ENCODE results near the gene SYCN.

Gene SYCN

DNA sequence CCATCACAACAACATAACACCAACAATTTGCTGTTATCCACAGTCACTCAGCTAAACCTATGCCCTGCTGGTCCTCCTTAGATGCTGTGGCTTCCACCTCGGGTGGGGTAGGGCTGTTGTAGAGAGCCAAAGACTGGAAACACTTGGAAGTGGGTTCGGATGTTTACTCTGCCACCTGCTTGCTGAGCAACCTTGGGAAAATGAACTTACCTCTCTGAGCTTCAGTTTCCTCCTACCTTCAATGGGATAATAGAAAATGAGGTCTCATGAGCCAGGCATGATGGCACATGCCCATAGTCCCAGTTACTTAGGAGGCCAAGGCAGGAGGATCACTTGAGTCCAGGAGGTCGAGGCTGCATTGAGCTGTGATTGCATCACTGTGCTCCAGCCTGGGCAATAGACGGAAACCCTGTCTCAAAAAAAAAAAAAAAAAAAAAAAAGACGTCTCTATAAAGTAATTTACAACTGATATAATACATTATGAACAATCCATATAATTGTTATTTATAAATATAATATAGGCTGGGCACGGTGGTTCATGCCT, 3.3 kb upstream of the SYCN start:
- no peak overlapping the region for H3K4me3 ChIP-seq (replicated peaks; ENCODE audit: low read depth, low read length)
- TF ChIP-seq, protein P1, sequence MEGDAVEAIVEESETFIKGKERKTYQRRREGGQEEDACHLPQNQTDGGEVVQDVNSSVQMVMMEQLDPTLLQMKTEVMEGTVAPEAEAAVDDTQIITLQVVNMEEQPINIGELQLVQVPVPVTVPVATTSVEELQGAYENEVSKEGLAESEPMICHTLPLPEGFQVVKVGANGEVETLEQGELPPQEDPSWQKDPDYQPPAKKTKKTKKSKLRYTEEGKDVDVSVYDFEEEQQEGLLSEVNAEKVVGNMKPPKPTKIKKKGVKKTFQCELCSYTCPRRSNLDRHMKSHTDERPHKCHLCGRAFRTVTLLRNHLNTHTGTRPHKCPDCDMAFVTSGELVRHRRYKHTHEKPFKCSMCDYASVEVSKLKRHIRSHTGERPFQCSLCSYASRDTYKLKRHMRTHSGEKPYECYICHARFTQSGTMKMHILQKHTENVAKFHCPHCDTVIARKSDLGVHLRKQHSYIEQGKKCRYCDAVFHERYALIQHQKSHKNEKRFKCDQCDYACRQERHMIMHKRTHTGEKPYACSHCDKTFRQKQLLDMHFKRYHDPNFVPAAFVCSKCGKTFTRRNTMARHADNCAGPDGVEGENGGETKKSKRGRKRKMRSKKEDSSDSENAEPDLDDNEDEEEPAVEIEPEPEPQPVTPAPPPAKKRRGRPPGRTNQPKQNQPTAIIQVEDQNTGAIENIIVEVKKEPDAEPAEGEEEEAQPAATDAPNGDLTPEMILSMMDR (IDR thresholded peaks at IDR 0.05; ENCODE audit: low read length, missing control alignments), result no peak
- no peak for DNase-seq (ENCODE audit: low read depth)

DNA sequence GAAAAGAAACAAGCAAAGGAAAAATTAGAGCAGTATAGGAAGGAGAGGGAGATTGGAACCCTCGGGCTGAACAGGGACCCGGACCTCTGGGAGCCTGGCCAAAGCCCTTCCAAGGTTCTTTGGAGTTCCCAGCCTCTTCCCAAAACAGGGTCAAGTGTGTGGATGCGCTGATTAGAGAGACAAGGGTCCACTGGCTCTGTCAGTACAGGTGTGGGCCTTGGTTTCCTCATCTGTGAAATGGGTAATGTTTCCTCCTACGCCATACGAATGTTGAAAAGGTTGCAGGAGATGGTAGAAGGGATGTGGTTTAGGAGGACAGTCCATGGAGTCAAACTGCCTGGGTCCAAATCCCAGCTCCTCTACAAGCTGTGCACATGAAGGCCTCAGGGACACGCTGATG, 2.1 kb upstream of the SYCN start:
- no peak overlapping the region for H3K4me3 ChIP-seq (replicated peaks; ENCODE audit: low read depth, low read length)
- DNase-seq (ENCODE audit: low read depth), result no peak
- TF ChIP-seq, protein P1 (IDR thresholded peaks at IDR 0.05; ENCODE audit: low read length, missing control alignments), result no peak

DNA sequence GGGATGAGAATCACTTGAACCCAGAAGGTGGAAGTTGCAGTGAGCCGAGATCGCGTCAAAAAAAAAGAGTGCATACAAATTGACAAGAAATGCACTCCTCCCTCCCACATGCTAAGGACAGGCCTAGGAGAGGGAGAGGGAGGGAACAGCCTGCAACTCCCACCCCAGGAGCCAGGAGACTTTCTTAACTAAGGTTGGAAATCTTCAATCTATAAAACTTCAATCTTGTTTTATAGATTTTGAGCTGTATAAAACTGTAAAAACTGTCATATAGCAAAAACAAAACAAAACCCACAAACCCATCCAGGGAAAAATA, 1.3 kb upstream of the SYCN start:
- DNase-seq (ENCODE audit: low read depth), result no peak
- TF ChIP-seq, protein P1 (IDR thresholded peaks at IDR 0.05; ENCODE audit: low read length, missing control alignments), result no peak
- H3K4me3 ChIP-seq (replicated peaks; ENCODE audit: low read depth, low read length), result no peak overlapping the region

DNA sequence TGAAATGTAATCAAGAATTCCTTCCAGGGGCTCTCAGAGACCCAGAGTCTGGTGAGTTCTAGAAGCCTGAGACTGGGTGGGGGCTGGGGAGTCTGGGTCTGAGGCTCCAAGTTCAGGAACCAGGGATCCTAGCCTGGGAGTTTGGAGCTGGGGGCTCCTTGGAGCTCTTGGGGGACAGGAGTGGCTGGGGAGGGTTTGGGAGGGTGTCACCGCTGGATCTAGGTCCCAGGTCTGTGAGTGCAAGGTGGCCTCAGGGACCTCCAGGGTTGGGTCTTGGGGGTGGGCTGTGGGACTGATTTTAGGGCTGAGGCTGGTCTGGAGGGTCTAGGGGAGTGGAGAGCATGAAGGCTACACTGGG, 1.1 kb downstream of the SYCN start:
- no peak overlapping the region for H3K4me3 ChIP-seq (replicated peaks; ENCODE audit: low read depth, low read length)
- no peak for DNase-seq (ENCODE audit: low read depth)
- TF ChIP-seq, protein P1 (IDR thresholded peaks at IDR 0.05; ENCODE audit: low read length, missing control alignments), result no peak

DNA sequence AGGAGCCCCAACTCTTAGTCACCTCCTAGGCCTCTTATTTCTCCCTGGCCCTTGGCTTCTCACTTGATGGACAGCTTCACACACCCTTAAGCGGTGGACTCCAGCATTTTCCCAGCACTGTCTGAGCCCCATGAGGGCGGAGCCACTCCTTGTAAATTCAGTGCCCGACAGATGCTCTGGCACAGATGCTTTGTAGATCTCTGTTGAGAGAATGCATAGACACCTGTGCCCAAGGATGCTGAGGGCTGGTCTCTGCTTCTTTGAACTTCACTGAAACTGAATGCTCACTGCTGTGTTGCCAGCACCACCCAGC, 3.3 kb downstream of the SYCN start:
- no peak overlapping the region for H3K4me3 ChIP-seq (replicated peaks; ENCODE audit: low read depth, low read length)
- TF ChIP-seq, protein P1 (IDR thresholded peaks at IDR 0.05; ENCODE audit: low read length, missing control alignments), result no peak
- DNase-seq (ENCODE audit: low read depth), result no peak

DNA sequence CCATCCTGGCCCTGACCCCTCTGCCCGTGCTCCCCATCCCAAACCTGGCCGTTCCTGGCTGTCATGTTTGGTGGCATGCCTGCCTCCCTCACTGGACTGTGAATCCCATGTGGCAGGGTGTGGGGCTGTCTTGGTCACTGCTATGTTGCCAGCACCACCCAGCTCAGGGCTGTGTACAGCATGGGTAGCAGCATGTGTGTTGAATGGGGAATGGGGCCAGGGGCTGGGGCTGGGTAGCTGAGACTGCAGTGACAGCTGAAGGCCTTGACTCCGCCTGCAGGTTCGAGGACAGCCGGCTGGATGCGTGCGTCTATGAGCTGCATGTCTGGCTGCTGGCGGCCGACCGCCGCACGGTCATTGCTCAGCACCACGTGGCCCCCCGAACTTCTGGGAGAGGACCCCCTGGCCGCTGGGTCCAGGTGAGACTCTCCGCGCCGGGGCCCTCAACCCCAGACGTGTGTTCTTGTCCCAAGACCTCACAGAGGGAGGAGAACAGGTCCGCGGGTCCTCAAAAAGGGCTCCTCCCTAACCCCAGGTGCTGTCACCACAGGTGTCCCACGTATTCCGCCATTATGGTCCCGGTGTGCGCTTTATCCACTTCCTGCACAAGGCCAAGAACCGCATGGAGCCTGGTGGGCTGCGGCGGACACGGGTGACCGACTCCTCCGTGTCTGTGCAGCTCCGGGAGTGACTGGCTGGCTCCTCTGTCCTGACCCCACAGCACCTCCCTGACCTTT, 3.8 kb downstream of the SYCN start:
- TF ChIP-seq, protein P1 (IDR thresholded peaks at IDR 0.05; ENCODE audit: low read length, missing control alignments), result no peak
- no peak for DNase-seq (ENCODE audit: low read depth)
- H3K4me3 ChIP-seq (replicated peaks; ENCODE audit: low read depth, low read length), result no peak overlapping the region

DNA sequence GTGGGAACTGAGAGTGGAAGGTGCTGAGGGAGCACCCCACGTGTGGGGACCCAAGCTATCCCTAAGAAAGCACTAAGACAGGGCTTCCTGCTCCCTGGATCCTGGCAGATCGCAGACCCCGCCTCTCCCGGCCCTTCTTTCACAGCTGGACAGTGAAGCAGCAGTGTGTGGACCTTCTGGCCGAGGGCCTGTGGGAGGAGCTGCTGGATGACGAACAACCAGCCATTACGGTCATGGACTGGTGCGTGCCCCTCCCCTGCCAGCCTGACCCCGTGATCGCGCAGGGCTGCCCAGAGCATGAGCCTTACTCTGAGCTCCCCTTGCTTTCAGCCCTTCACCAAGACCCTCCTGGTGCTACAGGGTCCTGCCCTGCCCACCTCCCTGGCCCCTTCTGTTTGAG, 5.0 kb downstream of the SYCN start:
- no peak overlapping the region for H3K4me3 ChIP-seq (replicated peaks; ENCODE audit: low read depth, low read length)

More for the DNA sequence above, 5.0 kb downstream of the SYCN start:
- TF ChIP-seq, protein P1 (IDR thresholded peaks at IDR 0.05; ENCODE audit: low read length, missing control alignments), result no peak
- DNase-seq (ENCODE audit: low read depth), result peak; percentile 56
